HepG2 (cell line): ENCODE data around the gene CTXN1. TPM values are rescaled to one million over a fixed set of nuclear protein-coding genes. Genes with fewer than 3 reads are reported as not detected.

Experiments used
- ATAC-seq: fragments of 200-7000 bp; cut with Tn5 transposase; 3 replicates; pipeline ENCODE4 v1.9.1; 2020; ENCODE audit warnings: mild to moderate bottlenecking, moderate library complexity
- BruUV-seq: library from RNA; stranded (reverse); fragments of 400-500 nt; replicated peaks from 2 replicates; lab custom pipeline; 2021; lab: Mats Ljungman, UMichigan
- CTCF ChIA-PET: fragments of 300-600 bp; formaldehyde crosslinking; extraction: SDS; loops from one replicate; lab custom pipeline; 2021; ENCODE audit warnings: low total read pairs, inconsistent platforms, low intra/inter-chr PET ratio; lab: Yijun Ruan, JAX
- POLR2A ChIA-PET: fragments of 350-600 bp; sonication (Branson Sonifier 250); formaldehyde crosslinking; loops from one replicate; lab custom pipeline; 2020; ENCODE audit warnings: antibody characterized with exemption, inconsistent platforms; lab: Yijun Ruan, JAX
- DNase-seq: peaks from one replicate; pipeline ENCODE4 v3.0.0-alpha.2; 2015; ENCODE audit warnings: low spot score
- FAIRE-seq: peaks from 3 replicates; lab custom pipeline; 2011; peaks lifted over from hg19 to GRCh38; lab: Jason Lieb, UNC
- H2AFZ ChIP-seq: one replicate; pipeline ENCODE4 v1.6.1; 2011; ENCODE audit warnings: low read length, inconsistent platforms
- H3K27ac ChIP-seq: fragments of 300-600 bp; 3 replicates; pipeline ENCODE4 v1.8.0; 2011; ENCODE audit warnings: mixed run types, mild to moderate bottlenecking, mixed read lengths, low read length, inconsistent platforms; ENCODE audit not compliant: insufficient read depth; ENCODE audit errors: extremely low read length
- H3K27me3 ChIP-seq, 2 experiments: fragments of 200-600 bp in 1 of 2; 2 replicates in 1 of 2; 3 replicates in 1 of 2; pipeline versions ENCODE4 v1.6.0 to v1.8.0; 2011; ENCODE audit warnings: low read length in 2 of 2, mild to moderate bottlenecking in 2 of 2, moderate library complexity in 2 of 2, inconsistent platforms in 1 of 2; ENCODE audit not compliant: insufficient read depth in 2 of 2, control insufficient read depth in 1 of 2
- H3K36me3 ChIP-seq, 2 experiments: fragments of 200-600 bp in 1 of 2; replicated peaks in 1 of 2; 2 replicates in 1 of 2; 3 replicates in 1 of 2; pipeline versions ENCODE4 v1.5.1 to v1.8.0; 2011; ENCODE audit warnings: low read length in 2 of 2, inconsistent platforms in 1 of 2; ENCODE audit not compliant: insufficient read depth in 2 of 2, control insufficient read depth in 1 of 2
- H3K4me1 ChIP-seq: 2 replicates; pipeline ENCODE4 v1.5.1; 2012; ENCODE audit warnings: low read length, inconsistent platforms; ENCODE audit not compliant: insufficient read depth
- H3K4me2 ChIP-seq: 2 replicates; pipeline ENCODE4 v1.6.0; 2011; ENCODE audit warnings: low read depth, low read length, inconsistent platforms
- H3K4me3 ChIP-seq, 3 experiments: fragments of 200-600 bp in 1 of 3; sonication (generic), shearing (Covaris generic) in 1 of 3; replicated peaks in 1 of 3; 2 replicates each; pipeline ENCODE4 v1.5.1; 2011 to 2016; ENCODE audit warnings: low read length in 3 of 3, inconsistent platforms in 2 of 3, low read depth in 2 of 3, mild to moderate bottlenecking in 2 of 3, control low read depth in 1 of 3, mixed read lengths in 1 of 3; ENCODE audit not compliant: insufficient read depth in 1 of 3
- H3K79me2 ChIP-seq: one replicate; pipeline ENCODE4 v1.6.1; 2011; ENCODE audit warnings: low read length, inconsistent platforms; ENCODE audit not compliant: insufficient read depth
- H3K9ac ChIP-seq: 2 replicates; pipeline ENCODE4 v1.6.0; 2011; ENCODE audit warnings: mild to moderate bottlenecking, low read depth, low read length, inconsistent platforms; ENCODE audit not compliant: insufficient read depth
- H3K9me3 ChIP-seq: 2 replicates; pipeline ENCODE4 v1.5.1; 2012; ENCODE audit warnings: mild to moderate bottlenecking, low read length
- H4K20me1 ChIP-seq: 2 replicates; pipeline ENCODE4 v1.6.0; 2011; ENCODE audit warnings: inconsistent platforms, mild to moderate bottlenecking, low read length, moderate library complexity; ENCODE audit not compliant: insufficient read depth
- AGO2 ChIP-seq: fragments of 200-400 bp; formaldehyde crosslinking; optimal IDR thresholded peaks from 2 replicates; pipeline ENCODE3; 2017; ENCODE audit warnings: mild to moderate bottlenecking, low read depth, low read length, moderate library complexity
- CERS6 ChIP-seq: sonication (generic); formaldehyde crosslinking; IDR thresholded peaks from 2 replicates; pipeline ENCODE4 v1.5.0; 2020; ENCODE audit warnings: missing genetic modification reagents
- CTCF ChIP-seq: sonication (generic); formaldehyde crosslinking; IDR thresholded peaks from 2 replicates; pipeline ENCODE4 v1.5.0; 2020; ENCODE audit warnings: mild to moderate bottlenecking, missing genetic modification reagents, moderate library complexity
- PAF1 ChIP-seq: IDR thresholded peaks from 2 replicates; pipeline ENCODE4 v1.6.1; 2016; ENCODE audit warnings: missing genetic modification reagents, missing compliant biosample characterization
- PAWR ChIP-seq: sonication (generic); formaldehyde crosslinking; IDR thresholded peaks from 2 replicates; pipeline ENCODE4 v1.4.0; 2020; ENCODE audit warnings: missing genetic modification reagents, mild to moderate bottlenecking, borderline replicate concordance
- RAD21 ChIP-seq: fragments of 450-650 bp; formaldehyde crosslinking; IDR thresholded peaks from 2 replicates; pipeline ENCODE4 v1.5.0; 2020; ENCODE audit warnings: mild to moderate bottlenecking
- RBFOX2 ChIP-seq: fragments of 200-400 bp; formaldehyde crosslinking; IDR thresholded peaks from 2 replicates; pipeline ENCODE4 v1.6.1; 2017; ENCODE audit warnings: low read depth, mild to moderate bottlenecking, low read length
- RBM22 ChIP-seq: fragments of 200-400 bp; formaldehyde crosslinking; optimal IDR thresholded peaks from 2 replicates; pipeline ENCODE3; 2017; ENCODE audit warnings: mild to moderate bottlenecking, low read length, moderate library complexity
- RFX1 ChIP-seq: fragments of 450-650 bp; IDR thresholded peaks from 2 replicates; pipeline ENCODE4 v1.6.1; 2017
- RFXAP ChIP-seq: sonication (generic); formaldehyde crosslinking; IDR thresholded peaks from 2 replicates; pipeline ENCODE4 v1.4.0; 2020; ENCODE audit warnings: missing genetic modification reagents, borderline replicate concordance
- STAG1 ChIP-seq: sonication (generic); formaldehyde crosslinking; IDR thresholded peaks from 2 replicates; pipeline ENCODE4 v1.4.0; 2020; ENCODE audit warnings: missing genetic modification reagents
- ZBTB33 ChIP-seq: sonication (generic); formaldehyde crosslinking; IDR thresholded peaks from 2 replicates; pipeline ENCODE4 v1.4.0; 2020; ENCODE audit warnings: missing genetic modification reagents
- ZNF709 ChIP-seq: sonication (generic); formaldehyde crosslinking; IDR thresholded peaks from 2 replicates; pipeline ENCODE4 v1.5.0; 2020; ENCODE audit warnings: mild to moderate bottlenecking, missing genetic modification reagents
- ZNF740 ChIP-seq: sonication (generic); formaldehyde crosslinking; IDR thresholded peaks from 2 replicates; pipeline ENCODE4 v1.4.0; 2020; ENCODE audit warnings: missing genetic modification reagents
- WGBS: methylation state at CpG from one replicate; pipeline ENCODE4 v1.1.6; 2017; ENCODE audit warnings: low lambda C conversion rate; 5-methylcytosine and 5-hydroxymethylcytosine counted together
- in situ Hi-C: cut with HindIII; loops from 2 replicates; pipeline ENCODE4 v1.10.0; 2017; ENCODE audit warnings: low pct_unique_long_range_greater_than_20kb; ENCODE audit not compliant: extremely low pct_ligation_motif_present
- intact Hi-C: fragments of 100-400 bp; cut with micrococcal nuclease; formaldehyde crosslinking; loops from one replicate; pipeline ENCODE4 v1.10.0; 2022; ENCODE audit not compliant: unreplicated experiment
- polyA plus RNA-seq, 8 experiments: library from polyadenylated mRNA; depleted of rRNA in 3 of 8; stranded (reverse) in 7 of 8; unstranded in 1 of 8; fragments of >200 nt; fragmentation: Illumina TruSeq in 4 of 8; extraction: Trizol in 4 of 8; gene quantifications; 2 replicates each; pipeline versions ENCODE4 v1.2.1 to v1.2.3, GENCODE V29; 2011 to 2016; ENCODE audit warnings: low read depth in 4 of 8, missing spikeins in 1 of 8, mixed read lengths in 1 of 8; ENCODE audit not compliant: insufficient read depth in 1 of 8
- total RNA-seq, 5 experiments: library from RNA; depleted of rRNA; stranded (reverse); fragments of >200 nt; fragmentation: Illumina TruSeq; extraction: Trizol; gene quantifications; 2 replicates each; pipeline ENCODE4 v1.2.3, GENCODE V29; 2016; ENCODE audit warnings: low read depth in 1 of 5

The CTXN1 gene
- total and polyA plus RNA-seq, 2 of the 13 experiments (the other 11 are each of a cell fraction or from before 2014, with no cell fraction given), result 0.11 TPM; not detected in 1

- ATAC-seq (peak; percentile 49), DNase-seq (peak; percentile 53), FAIRE-seq (no peak)
- in situ Hi-C loops, result no loop called here
- intact Hi-C loops, result no loop called here
- H3K9ac ChIP-seq, result no peak overlapping the region
- peaks cover 24 to 37% of the 10 kb centered on the region in 2 experiments; a peak in 4 of 5 replicates for H3K36me3 ChIP-seq
- no peaks in the 10 kb centered on the region for H4K20me1 ChIP-seq
- TF ChIP-seq AGO2, result peak; percentile 32
- TF ChIP-seq RBM22, result peak; percentile 75
- 0 out of 2 replicates have a peak, but pooled peaks have one; percentile 4 for TF ChIP-seq PAF1 (CRISPR knock-in tag)
- TF ChIP-seq RBFOX2, result peak; percentile 60
- peak; percentile 49; the same call in 1 of the 2 replicates for TF ChIP-seq ZNF740 (CRISPR knock-in tag)
- no peak for TF ChIP-seq PAWR (CRISPR knock-in tag)
- TF ChIP-seq RFXAP, result no peak
- peak; percentile 50; the same call in 1 of the 2 replicates for TF ChIP-seq RAD21 (CRISPR knock-in tag)
- peak; percentile 63 for TF ChIP-seq RFX1
- TF ChIP-seq CTCF (CRISPR knock-in tag), result peak; percentile 54
- no peak for TF ChIP-seq ZNF709 (CRISPR knock-in tag)
- TF ChIP-seq STAG1 (CRISPR knock-in tag), result peak; percentile 38
- no peak for TF ChIP-seq CERS6 (CRISPR knock-in tag)
- TF ChIP-seq ZBTB33, result peak; percentile 88
- no peaks in the 10 kb centered on the region for H3K79me2 ChIP-seq
- peak overlapping the region; percentile 43 for H3K27ac ChIP-seq
- no peak overlapping the region for H3K4me2 ChIP-seq
- H3K27me3 ChIP-seq, result no peaks in the 10 kb centered on the region
- ChIA-PET CTCF (no interaction called here), POLR2A (interaction anchor here (1.1 to 5.2 kb wide), 6 partner anchors 9 to 97 kb away, joined by 3 to 57 read pairs (median 4); partner anchors contain the start of genes MAP2K7, SNAPC2 and TIMM44)
- H3K4me1 ChIP-seq, result no peaks in the 10 kb centered on the region
- H3K9me3 ChIP-seq, result no peaks in the 10 kb centered on the region
- no TSS peak for BruUV-seq
- no peak overlapping the region for H2AFZ ChIP-seq
- no peak overlapping the region for H3K4me3 ChIP-seq
- WGBS, result 90% methylated on average over 15 of the region's 24 CpGs
Measured at GRCh38 chr19:7928741-7929701, 3.1 kb upstream of the CTXN1 start.
